ENCODE data around the gene SLC25A6. TPM values are rescaled to one million over a fixed set of nuclear protein-coding genes. Genes with fewer than 3 reads are reported as not detected.
"Not testable (repeated sequence)": the region's sequence is repeated elsewhere in the genome, so short reads cannot be mapped to it uniquely, and the experiment has no call there.

The SLC25A6 gene
- polyA plus RNA-seq, 1 donor from 2014 or later: 184 TPM

- Histone ChIP-seq H4K20me1 (ENCODE audit: insufficient read depth) (no peaks in the 10 kb centered on the region), H2AFZ (ENCODE audit: low read depth, low read length) (no peak overlapping the region), H3K27me3 (ENCODE audit: insufficient read depth, low read depth, low read length) (no peaks in the 10 kb centered on the region), H3F3A (ENCODE audit: insufficient read depth, low read length, poor library complexity, severe bottlenecking) (no peaks in the 10 kb centered on the region), H3K79me2 (replicated peaks; ENCODE audit: insufficient read depth, low read length) (no peaks in the 10 kb centered on the region), H3K27ac (ENCODE audit: low read length) (no peak overlapping the region), H3K4me2 (ENCODE audit: low read length) (no peak overlapping the region), H3K9me3 (ENCODE audit: low read length) (no peaks in the 10 kb centered on the region), H3K9ac (ENCODE audit: low read length) (no peak overlapping the region), H3K9me2 (ENCODE audit: insufficient read depth, low read length) (no peaks in the 10 kb centered on the region), H3K4me3 (ENCODE audit: low read length) (no peak overlapping the region), H3K36me3 (ENCODE audit: insufficient read depth, low read length) (peaks cover 8% of the 10 kb centered on the region)
- TF ChIP-seq POLR2AphosphoS5 (IDR thresholded peaks at IDR 0.05) (no peak), TAF1 (IDR thresholded peaks at IDR 0.05; ENCODE audit: low read depth) (no peak), MXI1 (conservative IDR thresholded peaks at IDR 0.05; ENCODE audit: poor library complexity, severe bottlenecking) (no peak), EZH2 (IDR thresholded peaks at IDR 0.05; ENCODE audit: borderline replicate concordance, insufficient read depth, low read length, poor library complexity, severe bottlenecking) (no peak), EP300 (conservative IDR thresholded peaks at IDR 0.05; ENCODE audit: poor library complexity, severe bottlenecking) (no peak), SMC3 (conservative IDR thresholded peaks at IDR 0.05; ENCODE audit: poor library complexity) (no peak), RAD21 (conservative IDR thresholded peaks at IDR 0.05) (no peak), CTCF (IDR thresholded peaks at IDR 0.05; ENCODE audit: poor library complexity, severe bottlenecking) (no peak)
- TF ChIP-seq, protein P1, sequence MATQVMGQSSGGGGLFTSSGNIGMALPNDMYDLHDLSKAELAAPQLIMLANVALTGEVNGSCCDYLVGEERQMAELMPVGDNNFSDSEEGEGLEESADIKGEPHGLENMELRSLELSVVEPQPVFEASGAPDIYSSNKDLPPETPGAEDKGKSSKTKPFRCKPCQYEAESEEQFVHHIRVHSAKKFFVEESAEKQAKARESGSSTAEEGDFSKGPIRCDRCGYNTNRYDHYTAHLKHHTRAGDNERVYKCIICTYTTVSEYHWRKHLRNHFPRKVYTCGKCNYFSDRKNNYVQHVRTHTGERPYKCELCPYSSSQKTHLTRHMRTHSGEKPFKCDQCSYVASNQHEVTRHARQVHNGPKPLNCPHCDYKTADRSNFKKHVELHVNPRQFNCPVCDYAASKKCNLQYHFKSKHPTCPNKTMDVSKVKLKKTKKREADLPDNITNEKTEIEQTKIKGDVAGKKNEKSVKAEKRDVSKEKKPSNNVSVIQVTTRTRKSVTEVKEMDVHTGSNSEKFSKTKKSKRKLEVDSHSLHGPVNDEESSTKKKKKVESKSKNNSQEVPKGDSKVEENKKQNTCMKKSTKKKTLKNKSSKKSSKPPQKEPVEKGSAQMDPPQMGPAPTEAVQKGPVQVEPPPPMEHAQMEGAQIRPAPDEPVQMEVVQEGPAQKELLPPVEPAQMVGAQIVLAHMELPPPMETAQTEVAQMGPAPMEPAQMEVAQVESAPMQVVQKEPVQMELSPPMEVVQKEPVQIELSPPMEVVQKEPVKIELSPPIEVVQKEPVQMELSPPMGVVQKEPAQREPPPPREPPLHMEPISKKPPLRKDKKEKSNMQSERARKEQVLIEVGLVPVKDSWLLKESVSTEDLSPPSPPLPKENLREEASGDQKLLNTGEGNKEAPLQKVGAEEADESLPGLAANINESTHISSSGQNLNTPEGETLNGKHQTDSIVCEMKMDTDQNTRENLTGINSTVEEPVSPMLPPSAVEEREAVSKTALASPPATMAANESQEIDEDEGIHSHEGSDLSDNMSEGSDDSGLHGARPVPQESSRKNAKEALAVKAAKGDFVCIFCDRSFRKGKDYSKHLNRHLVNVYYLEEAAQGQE (IDR thresholded peaks at IDR 0.05; ENCODE audit: borderline replicate concordance): no peak
Observed at GRCh38 chrX:1427756-1428155, 35.8 kb upstream of the SLC25A6 start.

DNA sequence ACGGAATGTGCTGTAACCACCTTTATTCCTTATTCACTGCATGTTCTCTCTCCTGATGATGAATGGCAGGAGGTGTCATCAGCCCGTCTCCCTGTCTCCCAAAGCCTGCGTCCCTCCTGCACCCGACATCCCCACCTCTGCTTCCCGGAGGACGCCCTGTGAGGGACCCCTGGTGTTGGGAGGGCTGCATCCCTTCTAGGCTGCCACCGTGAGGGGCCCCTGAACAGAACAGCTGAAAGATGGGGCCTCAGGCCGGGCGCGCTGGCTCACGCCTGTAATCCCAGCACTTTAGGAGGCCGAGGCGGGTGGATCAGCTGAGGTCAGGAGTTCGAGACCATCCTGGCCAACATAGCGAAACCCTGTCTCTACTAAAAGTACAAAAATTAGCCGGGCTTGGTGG is 34.4 kb upstream of the SLC25A6 start:
- not testable (repeated sequence) for H3K27ac ChIP-seq (ENCODE audit: low read length); H3K4me3 ChIP-seq (ENCODE audit: low read length); H3K9ac ChIP-seq (ENCODE audit: low read length); H3K79me2 ChIP-seq (replicated peaks; ENCODE audit: insufficient read depth, low read length); H3K9me3 ChIP-seq (ENCODE audit: low read length); H3F3A ChIP-seq (ENCODE audit: insufficient read depth, low read length, poor library complexity, severe bottlenecking); H3K9me2 ChIP-seq (ENCODE audit: insufficient read depth, low read length); H2AFZ ChIP-seq (ENCODE audit: low read depth, low read length); H4K20me1 ChIP-seq (ENCODE audit: insufficient read depth); H3K27me3 ChIP-seq (ENCODE audit: insufficient read depth, low read depth, low read length); H3K4me2 ChIP-seq (ENCODE audit: low read length)
- H3K36me3 ChIP-seq (ENCODE audit: insufficient read depth, low read length): peaks cover 15% of the 10 kb centered on the region

GRCh38 chrX:1425381-1425780 is 33.5 kb upstream of the SLC25A6 start:
- no peak for TF ChIP-seq EZH2 (IDR thresholded peaks at IDR 0.05; ENCODE audit: borderline replicate concordance, insufficient read depth, low read length, poor library complexity, severe bottlenecking)
- TF ChIP-seq TAF1 (IDR thresholded peaks at IDR 0.05; ENCODE audit: low read depth): no peak
- TF ChIP-seq POLR2AphosphoS5 (IDR thresholded peaks at IDR 0.05): no peak
- no peak for TF ChIP-seq SMC3 (conservative IDR thresholded peaks at IDR 0.05; ENCODE audit: poor library complexity)
- no peak for TF ChIP-seq RAD21 (conservative IDR thresholded peaks at IDR 0.05)
- TF ChIP-seq CTCF (IDR thresholded peaks at IDR 0.05; ENCODE audit: poor library complexity, severe bottlenecking): no peak
- TF ChIP-seq, protein P1 (IDR thresholded peaks at IDR 0.05; ENCODE audit: borderline replicate concordance): no peak
- TF ChIP-seq MXI1 (conservative IDR thresholded peaks at IDR 0.05; ENCODE audit: poor library complexity, severe bottlenecking): no peak
- Histone ChIP-seq H4K20me1 (ENCODE audit: insufficient read depth) (no peaks in the 10 kb centered on the region), H3K79me2 (replicated peaks; ENCODE audit: insufficient read depth, low read length) (no peaks in the 10 kb centered on the region), H3F3A (ENCODE audit: insufficient read depth, low read length, poor library complexity, severe bottlenecking) (no peaks in the 10 kb centered on the region), H3K9me2 (ENCODE audit: insufficient read depth, low read length) (no peaks in the 10 kb centered on the region), H3K36me3 (ENCODE audit: insufficient read depth, low read length) (peaks cover 17% of the 10 kb centered on the region), H3K9me3 (ENCODE audit: low read length) (peaks cover 4% of the 10 kb centered on the region), H3K4me2 (ENCODE audit: low read length) (no peak overlapping the region), H3K27me3 (ENCODE audit: insufficient read depth, low read depth, low read length) (no peaks in the 10 kb centered on the region), H3K4me3 (ENCODE audit: low read length) (no peak overlapping the region), H3K27ac (ENCODE audit: low read length) (no peak overlapping the region), H3K9ac (ENCODE audit: low read length) (no peak overlapping the region), H2AFZ (ENCODE audit: low read depth, low read length) (no peak overlapping the region)
